ENCODE measurements around the gene CSK. TPM values are rescaled to one million over a fixed set of nuclear protein-coding genes. Genes with fewer than 3 reads are reported as not detected.

The CSK gene
- total RNA-seq, 1 donor, result 33.2 TPM

DNA sequence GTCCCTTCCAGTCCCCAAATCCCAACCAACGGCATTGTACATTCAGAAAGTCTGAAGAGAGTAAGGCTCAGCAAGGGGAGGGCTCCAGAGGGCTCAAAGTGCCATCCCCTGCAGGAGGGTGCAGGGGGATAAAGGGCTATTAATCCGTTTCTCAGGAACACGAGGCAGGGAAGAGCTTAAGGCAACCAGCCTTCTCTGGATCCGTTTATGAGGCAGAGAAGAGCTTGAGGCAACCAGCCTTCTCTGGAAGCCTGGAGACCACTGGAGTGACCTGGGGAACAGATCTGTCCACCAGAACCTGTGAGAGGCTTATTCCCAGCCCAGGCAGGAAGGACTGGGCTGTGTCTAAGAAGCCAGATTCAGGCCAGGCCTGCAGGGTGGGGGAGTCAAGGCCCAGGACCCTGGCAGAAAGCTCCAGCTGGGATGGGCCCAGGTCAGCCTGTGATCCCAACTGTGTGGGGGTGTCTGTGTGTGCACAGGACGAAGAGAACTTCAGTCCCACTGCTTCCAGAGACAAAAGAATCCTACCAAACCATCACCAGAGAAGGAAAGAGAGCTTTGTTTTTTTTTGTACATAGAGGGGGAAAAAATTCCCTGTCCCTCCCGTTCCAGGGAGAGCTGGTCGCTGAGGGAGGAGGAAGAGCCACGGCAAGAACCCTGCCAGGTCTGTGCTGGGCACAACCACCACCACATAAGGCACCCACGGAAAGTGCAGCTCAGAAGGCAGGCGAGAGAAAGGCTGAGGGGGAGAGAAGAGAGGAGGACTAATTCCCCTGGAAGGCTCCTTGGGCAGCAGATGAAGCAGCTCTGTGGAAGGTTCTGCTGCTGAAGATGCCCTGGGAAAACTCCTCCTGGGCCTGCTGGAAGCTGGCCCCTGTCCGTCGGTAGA, 62.7 kb downstream of the CSK start:
- no peak for DNase-seq (ENCODE audit: low read depth)
- TF ChIP-seq CTCF (IDR thresholded peaks at IDR 0.05; ENCODE audit: insufficient read depth, low read depth, low read length), result no peak
- no peak overlapping the region for H3K4me3 ChIP-seq (ENCODE audit: low read depth, low read length)

- DNase-seq (ENCODE audit: low read depth), result no peak
- no peak for TF ChIP-seq CTCF (IDR thresholded peaks at IDR 0.05; ENCODE audit: insufficient read depth, low read depth, low read length)
- H3K4me3 ChIP-seq (ENCODE audit: low read depth, low read length), result no peak overlapping the region
These were observed 63.3 kb downstream of the CSK start for GRCh38 chr15:74845208-74845568.

DNA sequence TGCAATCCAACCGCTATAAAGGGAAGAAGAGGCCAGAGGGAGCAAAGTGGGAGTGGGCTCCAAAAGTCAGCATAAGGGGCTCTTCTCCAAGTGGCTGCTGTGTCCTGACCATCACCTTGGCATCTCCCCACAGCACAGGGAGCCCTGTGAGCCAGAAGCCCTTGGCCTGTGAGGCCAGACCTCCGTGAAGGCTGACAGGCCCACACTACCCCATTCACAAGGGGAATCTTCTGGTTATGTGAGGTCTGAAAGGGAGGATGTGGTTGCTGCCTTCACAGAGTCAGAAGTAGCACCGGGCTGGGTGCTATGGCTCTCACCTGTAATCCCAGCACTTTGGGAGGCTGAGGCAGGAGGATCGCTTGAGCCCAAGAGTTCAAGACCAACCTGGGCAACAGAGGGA, 63.7 kb downstream of the CSK start:
- no peak overlapping the region for H3K4me3 ChIP-seq (ENCODE audit: low read depth, low read length)
- no peak for DNase-seq (ENCODE audit: low read depth)
- no peak for TF ChIP-seq CTCF (IDR thresholded peaks at IDR 0.05; ENCODE audit: insufficient read depth, low read depth, low read length)

DNA sequence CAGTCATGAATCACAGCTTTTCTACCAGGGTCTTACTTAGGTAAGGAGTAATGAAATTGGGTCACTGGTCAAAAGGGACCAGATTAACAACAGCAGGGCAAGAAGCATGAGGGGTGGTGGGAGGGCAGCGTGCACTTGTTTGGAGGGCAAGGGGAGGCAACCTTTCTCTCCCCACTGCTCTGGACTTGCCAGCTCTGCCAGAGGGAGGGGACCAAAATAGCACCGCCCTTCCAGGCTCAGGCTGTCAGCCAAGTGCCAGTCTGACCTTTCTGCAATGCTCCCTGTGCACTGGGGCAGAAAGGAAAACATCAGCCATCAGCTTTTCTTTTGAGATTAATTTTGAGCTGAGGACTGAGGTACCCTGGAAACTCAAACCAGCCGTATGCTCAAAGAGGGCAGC, 65.6 kb downstream of the CSK start:
- DNase-seq (ENCODE audit: low read depth), result no peak
- no peak overlapping the region for H3K4me3 ChIP-seq (ENCODE audit: low read depth, low read length)
- no peak for TF ChIP-seq CTCF (IDR thresholded peaks at IDR 0.05; ENCODE audit: insufficient read depth, low read depth, low read length)

DNA sequence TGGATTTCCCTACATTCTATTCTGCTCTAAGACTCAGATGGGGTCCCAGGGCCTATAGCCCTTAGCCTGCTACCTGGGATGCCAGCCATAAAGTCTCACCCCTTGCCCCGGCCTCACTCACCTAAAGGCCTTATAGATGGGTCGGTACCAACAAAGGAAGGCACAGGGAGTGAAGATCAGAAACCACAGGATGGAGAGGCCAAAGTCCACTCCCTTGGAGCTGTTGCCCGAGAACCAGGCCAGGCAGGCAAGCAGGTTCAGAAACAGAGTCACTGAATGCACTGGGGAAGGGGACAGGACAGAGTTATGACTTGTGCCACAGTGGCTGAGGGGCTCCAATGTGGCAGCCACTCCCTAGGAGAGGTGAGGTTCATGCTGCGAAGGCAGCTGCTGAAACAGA, 68.5 kb downstream of the CSK start:
- no peak for DNase-seq (ENCODE audit: low read depth)
- no peak for TF ChIP-seq CTCF (IDR thresholded peaks at IDR 0.05; ENCODE audit: insufficient read depth, low read depth, low read length)
- H3K4me3 ChIP-seq (ENCODE audit: low read depth, low read length), result no peak overlapping the region

DNA sequence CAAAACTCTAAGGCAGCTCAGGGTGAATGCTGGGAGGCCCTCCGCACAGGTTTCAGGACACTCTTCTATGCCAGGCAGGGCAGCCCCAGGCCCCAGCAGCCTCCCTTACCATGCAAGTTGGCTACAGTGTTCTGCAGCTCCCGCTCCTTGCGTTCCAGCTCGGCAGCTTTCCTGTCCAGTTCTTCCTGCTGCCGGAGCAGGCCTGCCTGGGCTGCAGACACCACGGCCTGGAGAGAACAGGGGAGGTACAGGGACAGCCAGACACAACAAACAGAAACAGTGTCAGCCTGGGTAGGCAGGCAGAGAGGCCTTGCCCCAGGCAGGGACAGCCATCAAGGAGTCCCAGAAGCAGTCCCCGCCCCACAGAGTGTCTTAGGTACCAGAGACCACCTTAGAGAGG, 70.1 kb downstream of the CSK start:
- no peak for TF ChIP-seq CTCF (IDR thresholded peaks at IDR 0.05; ENCODE audit: insufficient read depth, low read depth, low read length)
- H3K4me3 ChIP-seq (ENCODE audit: low read depth, low read length), result no peak overlapping the region
- no peak for DNase-seq (ENCODE audit: low read depth)

Small RNA genes within 50 kb of the gene (small RNA-seq; reads per million reads assigned to genes)
- not detected for gene CPLX3
- not detected for gene MIR4513
- gene MIR6882, result 0.85 reads per million

Other genes with a start within 250 kb of the CSK start
- 1.9 and 2.6 TPM in 2 replicates for gene ARID3B, start 240.9 kb upstream of the CSK start, total RNA-seq
- gene CLK3, start 166.2 kb upstream of the CSK start, total RNA-seq, result 33.2 and 38.4 TPM in 2 replicates
- gene EDC3, start 86.1 kb upstream of the CSK start, total RNA-seq, result 9.7 and 11.7 TPM in 2 replicates
- gene CYP1A1, start 56.6 kb upstream of the CSK start, total RNA-seq, result not detected in 2 replicates
- gene CYP1A2, start 33.2 kb upstream of the CSK start, total RNA-seq, result not detected in 2 replicates
- gene LMAN1L, start 30.8 kb downstream of the CSK start, total RNA-seq, result not detected in 2 replicates
- not detected in 2 replicates for gene CPLX3, start 44.5 kb downstream of the CSK start, total RNA-seq
- 15.5 and 17.3 TPM in 2 replicates for gene ULK3, start 61.1 kb downstream of the CSK start, total RNA-seq
- gene SCAMP2, start 91.3 kb downstream of the CSK start, total RNA-seq, result 25.1 and 33.7 TPM in 2 replicates
- gene MPI, start 108.0 kb downstream of the CSK start, total RNA-seq, result 38.0 and 41.5 TPM in 2 replicates
- 39.0 and 41.5 TPM in 2 replicates for gene FAM219B, start 124.8 kb downstream of the CSK start, total RNA-seq
- 33.7 and 47.4 TPM in 2 replicates for gene COX5A, start 156.0 kb downstream of the CSK start, total RNA-seq
- gene RPP25, start 174.7 kb downstream of the CSK start, total RNA-seq, result 2.6 and 11.0 TPM in 2 replicates
- gene SCAMP5, start 213.5 kb downstream of the CSK start, total RNA-seq, result 0.43 and 1.6 TPM in 2 replicates
- 7.4 and 7.8 TPM in 2 replicates for gene PPCDC, start 241.5 kb downstream of the CSK start, total RNA-seq